HL-60 (cell line): ENCODE data around the gene FBXO27.

Experiments
- CTCF ChIP-seq: IDR thresholded peaks from one replicate; pipeline ENCODE4 v1.5.1; 2011; ENCODE audit warnings: low read length, control low read depth, inconsistent platforms; ENCODE audit not compliant: insufficient read depth
- GABPA ChIP-seq: IDR thresholded peaks from 2 replicates; pipeline ENCODE4 v1.6.1; 2012; ENCODE audit warnings: low read depth
- POLR2AphosphoS5 ChIP-seq: IDR thresholded peaks from 2 replicates; pipeline ENCODE4 v1.6.1; 2012; ENCODE audit warnings: low read depth
- TF ChIP-seq, protein P1 (sequence below): IDR thresholded peaks from 2 replicates; pipeline ENCODE4 v1.6.1; 2012; ENCODE audit warnings: low read depth; ENCODE audit not compliant: insufficient replicate concordance

GRCh38 chr19:38975861-38976271, 56.5 kb downstream of the FBXO27 start:
- TF ChIP-seq CTCF (no peak), POLR2AphosphoS5 (no peak), GABPA (no peak)
- TF ChIP-seq, protein P1, sequence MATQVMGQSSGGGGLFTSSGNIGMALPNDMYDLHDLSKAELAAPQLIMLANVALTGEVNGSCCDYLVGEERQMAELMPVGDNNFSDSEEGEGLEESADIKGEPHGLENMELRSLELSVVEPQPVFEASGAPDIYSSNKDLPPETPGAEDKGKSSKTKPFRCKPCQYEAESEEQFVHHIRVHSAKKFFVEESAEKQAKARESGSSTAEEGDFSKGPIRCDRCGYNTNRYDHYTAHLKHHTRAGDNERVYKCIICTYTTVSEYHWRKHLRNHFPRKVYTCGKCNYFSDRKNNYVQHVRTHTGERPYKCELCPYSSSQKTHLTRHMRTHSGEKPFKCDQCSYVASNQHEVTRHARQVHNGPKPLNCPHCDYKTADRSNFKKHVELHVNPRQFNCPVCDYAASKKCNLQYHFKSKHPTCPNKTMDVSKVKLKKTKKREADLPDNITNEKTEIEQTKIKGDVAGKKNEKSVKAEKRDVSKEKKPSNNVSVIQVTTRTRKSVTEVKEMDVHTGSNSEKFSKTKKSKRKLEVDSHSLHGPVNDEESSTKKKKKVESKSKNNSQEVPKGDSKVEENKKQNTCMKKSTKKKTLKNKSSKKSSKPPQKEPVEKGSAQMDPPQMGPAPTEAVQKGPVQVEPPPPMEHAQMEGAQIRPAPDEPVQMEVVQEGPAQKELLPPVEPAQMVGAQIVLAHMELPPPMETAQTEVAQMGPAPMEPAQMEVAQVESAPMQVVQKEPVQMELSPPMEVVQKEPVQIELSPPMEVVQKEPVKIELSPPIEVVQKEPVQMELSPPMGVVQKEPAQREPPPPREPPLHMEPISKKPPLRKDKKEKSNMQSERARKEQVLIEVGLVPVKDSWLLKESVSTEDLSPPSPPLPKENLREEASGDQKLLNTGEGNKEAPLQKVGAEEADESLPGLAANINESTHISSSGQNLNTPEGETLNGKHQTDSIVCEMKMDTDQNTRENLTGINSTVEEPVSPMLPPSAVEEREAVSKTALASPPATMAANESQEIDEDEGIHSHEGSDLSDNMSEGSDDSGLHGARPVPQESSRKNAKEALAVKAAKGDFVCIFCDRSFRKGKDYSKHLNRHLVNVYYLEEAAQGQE: no peak
